Endothelial cell (in vitro differentiated cells): ENCODE data around the gene RNF111. TPM values are rescaled to one million over a fixed set of nuclear protein-coding genes. Genes with fewer than 3 reads are reported as not detected.

Experiments used
- DNase-seq: peaks from one replicate; pipeline ENCODE4 v3.0.0; 2021; ENCODE audit warnings: low spot score
- H3K27ac Mint-ChIP-seq: one replicate; pipeline ENCODE4 v1.8.0; 2021; ENCODE audit warnings: mixed read lengths, inconsistent platforms; ENCODE audit not compliant: unreplicated experiment
- H3K27me3 Mint-ChIP-seq: one replicate; pipeline ENCODE4 v1.8.0; 2021; ENCODE audit warnings: mild to moderate bottlenecking, moderate library complexity, mixed read lengths, inconsistent platforms; ENCODE audit not compliant: unreplicated experiment
- H3K36me3 Mint-ChIP-seq: one replicate; pipeline ENCODE4 v1.8.0; 2021; ENCODE audit warnings: mild to moderate bottlenecking, low read depth, mixed read lengths, inconsistent platforms; ENCODE audit not compliant: unreplicated experiment
- H3K4me1 Mint-ChIP-seq: one replicate; pipeline ENCODE4 v1.8.0; 2021; ENCODE audit warnings: mild to moderate bottlenecking, mixed read lengths, inconsistent platforms; ENCODE audit not compliant: unreplicated experiment
- H3K4me3 Mint-ChIP-seq: one replicate; pipeline ENCODE4 v1.8.0; 2021; ENCODE audit warnings: mild to moderate bottlenecking, mixed read lengths, inconsistent platforms; ENCODE audit not compliant: unreplicated experiment
- H3K9me3 Mint-ChIP-seq: one replicate; pipeline ENCODE4 v1.8.0; 2021; ENCODE audit warnings: mixed read lengths, inconsistent platforms; ENCODE audit not compliant: unreplicated experiment
- total RNA-seq: library from RNA; stranded (reverse); fragmentation: NEBNext Ultra II Directional; extraction: Animal tissue kit (Norgen Biotek cat#: 25700); gene quantifications from one replicate; pipeline ENCODE4 v1.2.1, GENCODE V29; 2021; ENCODE audit not compliant: unreplicated experiment
- TF ChIP-seq, protein P1 (sequence below): fragments of 200-600 bp; sonication (generic); IDR thresholded peaks from one replicate; pipeline ENCODE4 v1.5.0; 2021; ENCODE audit warnings: antibody characterized with exemption; ENCODE audit not compliant: unreplicated experiment

RNF111 gene
- total RNA-seq, 1 donor from 2014 or later = 53.4 TPM

DNA sequence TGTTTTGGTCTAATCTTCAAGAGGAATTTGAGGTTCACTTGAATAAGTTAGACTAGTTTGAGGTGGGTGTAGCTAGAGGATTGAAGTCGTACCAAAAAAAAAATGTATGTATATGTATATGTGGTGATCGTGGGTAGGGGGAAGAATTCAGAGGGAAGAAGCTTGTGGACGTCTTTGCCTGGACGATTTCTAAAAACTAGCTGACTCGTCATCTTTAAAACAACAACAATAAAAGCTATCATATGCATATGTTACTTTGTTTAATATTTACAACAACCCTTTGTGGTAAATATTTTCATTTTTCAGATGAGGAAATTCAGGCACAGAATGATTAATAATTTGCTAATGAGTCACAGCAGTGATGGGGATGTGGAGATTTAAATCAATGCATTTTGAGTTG is 18.1 kb downstream of the RNF111 start:
- no peak for DNase-seq
- peaks cover 17% of the 10 kb centered on the region for H3K4me1 Mint-ChIP-seq
- H3K4me3 Mint-ChIP-seq = no peak overlapping the region
- H3K27me3 Mint-ChIP-seq = no peaks in the 10 kb centered on the region
- H3K27ac Mint-ChIP-seq = peak overlapping the region; percentile 12
- TF ChIP-seq, protein P1, sequence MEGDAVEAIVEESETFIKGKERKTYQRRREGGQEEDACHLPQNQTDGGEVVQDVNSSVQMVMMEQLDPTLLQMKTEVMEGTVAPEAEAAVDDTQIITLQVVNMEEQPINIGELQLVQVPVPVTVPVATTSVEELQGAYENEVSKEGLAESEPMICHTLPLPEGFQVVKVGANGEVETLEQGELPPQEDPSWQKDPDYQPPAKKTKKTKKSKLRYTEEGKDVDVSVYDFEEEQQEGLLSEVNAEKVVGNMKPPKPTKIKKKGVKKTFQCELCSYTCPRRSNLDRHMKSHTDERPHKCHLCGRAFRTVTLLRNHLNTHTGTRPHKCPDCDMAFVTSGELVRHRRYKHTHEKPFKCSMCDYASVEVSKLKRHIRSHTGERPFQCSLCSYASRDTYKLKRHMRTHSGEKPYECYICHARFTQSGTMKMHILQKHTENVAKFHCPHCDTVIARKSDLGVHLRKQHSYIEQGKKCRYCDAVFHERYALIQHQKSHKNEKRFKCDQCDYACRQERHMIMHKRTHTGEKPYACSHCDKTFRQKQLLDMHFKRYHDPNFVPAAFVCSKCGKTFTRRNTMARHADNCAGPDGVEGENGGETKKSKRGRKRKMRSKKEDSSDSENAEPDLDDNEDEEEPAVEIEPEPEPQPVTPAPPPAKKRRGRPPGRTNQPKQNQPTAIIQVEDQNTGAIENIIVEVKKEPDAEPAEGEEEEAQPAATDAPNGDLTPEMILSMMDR = no peak
- no peaks in the 10 kb centered on the region for H3K36me3 Mint-ChIP-seq
- H3K9me3 Mint-ChIP-seq = no peaks in the 10 kb centered on the region

DNA sequence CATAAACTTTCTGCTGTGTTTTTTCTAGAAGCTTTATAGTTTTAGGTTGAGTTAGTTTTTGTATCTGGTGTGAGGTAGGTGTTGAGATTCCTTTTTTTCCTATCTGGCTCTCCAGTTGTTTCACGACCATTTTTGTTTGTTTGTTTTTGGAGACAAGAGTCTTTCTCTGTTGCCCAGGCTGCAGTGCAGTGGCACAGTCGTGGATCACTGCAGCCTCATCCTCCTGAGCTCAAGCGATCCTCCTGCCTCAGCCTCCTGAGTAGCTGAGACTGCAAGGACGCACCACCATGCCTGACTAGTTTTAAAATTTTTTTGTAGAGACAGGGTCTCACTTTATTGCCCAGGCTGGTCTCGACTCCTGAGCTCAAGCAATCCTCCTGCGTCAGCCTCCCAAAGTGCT is 20.6 kb downstream of the RNF111 start:
- Mint-ChIP-seq H3K4me3 (no peak overlapping the region), H3K36me3 (no peaks in the 10 kb centered on the region), H3K9me3 (no peaks in the 10 kb centered on the region), H3K27ac (no peak overlapping the region), H3K27me3 (peaks cover 2% of the 10 kb centered on the region), H3K4me1 (no peaks in the 10 kb centered on the region)
- TF ChIP-seq, protein P1 = no peak
- DNase-seq = no peak

DNA sequence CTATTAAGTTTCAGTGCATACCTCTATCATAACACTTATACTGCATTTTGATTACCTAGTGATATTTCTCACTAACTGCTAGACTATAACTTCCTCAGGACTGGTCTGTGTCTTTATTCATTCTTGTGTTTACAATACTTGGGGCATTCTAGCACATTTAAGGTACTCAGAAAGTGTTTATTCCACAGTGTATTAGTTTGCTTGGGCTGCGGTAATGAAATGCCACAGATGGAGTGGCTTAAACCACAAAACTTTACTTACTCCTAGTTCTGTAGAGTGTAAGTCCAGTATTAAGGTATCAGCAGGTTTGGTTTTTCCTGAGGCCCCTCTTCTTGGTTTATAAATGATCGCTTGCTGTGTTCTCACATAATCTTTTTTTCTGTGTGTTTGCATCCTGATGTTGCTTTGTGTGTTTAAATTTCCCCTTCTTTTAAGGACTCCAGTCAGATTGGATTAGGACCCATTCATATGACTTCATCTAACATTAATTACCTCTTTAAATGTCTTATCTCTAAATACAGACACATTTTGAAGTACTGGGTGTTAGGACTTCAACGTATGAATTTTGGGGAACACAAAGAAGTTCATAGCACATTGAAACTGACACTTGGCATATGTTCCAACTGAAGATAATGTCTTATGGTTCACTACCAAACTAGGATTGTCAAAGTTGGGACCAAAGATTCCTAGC is 23.9 kb downstream of the RNF111 start:
- no peak overlapping the region for H3K4me3 Mint-ChIP-seq
- TF ChIP-seq, protein P1 = no peak
- peaks cover 9% of the 10 kb centered on the region for H3K36me3 Mint-ChIP-seq
- DNase-seq = no peak
- H3K9me3 Mint-ChIP-seq = no peaks in the 10 kb centered on the region
- no peaks in the 10 kb centered on the region for H3K4me1 Mint-ChIP-seq
- H3K27ac Mint-ChIP-seq = no peak overlapping the region
- H3K27me3 Mint-ChIP-seq = peaks cover 2% of the 10 kb centered on the region

DNA sequence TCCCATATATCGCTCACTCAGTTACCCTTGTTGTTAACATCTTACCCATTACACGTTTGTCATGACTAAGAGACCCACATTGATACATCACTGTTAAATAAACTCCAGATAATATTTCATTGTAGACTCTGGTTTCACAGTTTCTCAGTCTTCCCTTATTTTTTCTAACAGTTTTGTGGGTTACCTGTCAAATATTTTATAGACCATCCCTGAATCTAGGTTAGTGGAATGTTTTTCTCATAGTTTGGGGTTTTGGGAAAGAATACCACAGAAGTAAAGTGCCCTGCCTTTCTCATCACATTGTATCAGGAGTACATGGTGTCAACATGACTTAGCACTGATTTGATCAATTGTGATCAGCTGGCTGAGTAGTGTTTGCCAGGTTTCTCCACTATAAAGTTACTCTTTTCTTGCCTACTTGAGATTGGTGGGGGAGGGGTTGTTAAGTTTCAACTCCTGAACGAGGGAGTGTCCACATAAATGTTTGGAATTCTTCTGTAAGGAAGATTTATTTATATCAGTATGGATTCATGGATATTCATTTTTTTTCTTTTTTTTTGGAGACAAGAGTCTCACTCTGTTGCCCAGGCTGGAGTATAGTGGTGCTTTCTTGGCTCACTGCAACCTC is 25.9 kb downstream of the RNF111 start:
- H3K36me3 Mint-ChIP-seq = peaks cover 14% of the 10 kb centered on the region
- H3K4me1 Mint-ChIP-seq = no peaks in the 10 kb centered on the region
- no peak for DNase-seq
- H3K4me3 Mint-ChIP-seq = no peak overlapping the region
- peaks cover 2% of the 10 kb centered on the region for H3K27me3 Mint-ChIP-seq
- no peaks in the 10 kb centered on the region for H3K9me3 Mint-ChIP-seq
- H3K27ac Mint-ChIP-seq = no peak overlapping the region
- TF ChIP-seq, protein P1 = no peak

DNA sequence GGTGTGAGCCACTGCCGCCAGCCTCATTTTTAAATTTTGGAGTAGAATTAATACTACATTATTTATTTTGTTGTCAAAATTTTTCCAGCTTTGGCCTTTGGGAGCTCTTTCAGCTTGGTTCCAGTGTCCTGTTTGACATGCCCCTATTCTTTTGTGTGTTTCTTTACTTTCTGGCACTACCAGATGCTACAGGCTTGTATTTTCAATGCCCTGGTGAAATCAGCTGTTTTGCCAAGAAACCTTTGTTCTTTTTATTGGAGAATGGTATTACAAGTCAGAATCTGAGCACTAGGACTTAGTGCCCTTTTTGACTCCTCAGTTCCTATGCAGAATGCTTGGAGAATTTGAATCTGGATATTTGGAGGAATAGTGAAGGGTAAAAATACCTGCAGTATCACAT is 26.6 kb downstream of the RNF111 start:
- TF ChIP-seq, protein P1 = no peak
- Mint-ChIP-seq H3K27me3 (peaks cover 2% of the 10 kb centered on the region), H3K9me3 (no peaks in the 10 kb centered on the region), H3K27ac (no peak overlapping the region), H3K4me3 (no peak overlapping the region), H3K36me3 (peaks cover 14% of the 10 kb centered on the region), H3K4me1 (no peaks in the 10 kb centered on the region)
- no peak for DNase-seq
